ENCODE measurements around the gene MAP3K13. TPM values are rescaled to one million over a fixed set of nuclear protein-coding genes. Genes with fewer than 3 reads are reported as not detected.

The MAP3K13 gene
- total and polyA plus RNA-seq, 9 donors = 14.5 to 40.5 (median 28.0) TPM

- no peaks in the 10 kb centered on the region for H3K36me3 ChIP-seq
- H3K27me3 ChIP-seq = no peaks in the 10 kb centered on the region
- no peaks in the 10 kb centered on the region for H3K9me3 ChIP-seq
- intact Hi-C loops (cut with DNase I) = no loop called here
- WGBS, 3 donors = 87 to 93% (median 87%) methylated on average over 6 of the region's 6 CpGs
- H3K4me3 ChIP-seq = no peak overlapping the region
- DNase-seq = no peak
- no peak overlapping the region for H3K27ac ChIP-seq
- TF ChIP-seq POLR2A (IDR thresholded peaks at IDR 0.05) (no peak), CTCF (IDR thresholded peaks at IDR 0.05) (no peak), EP300 (IDR thresholded peaks at IDR 0.05) (no peak)
- H3K4me1 ChIP-seq (ENCODE audit: insufficient read depth) = no peaks in the 10 kb centered on the region
These were observed 12.1 kb upstream of the MAP3K13 start for GRCh38 chr3:185350841-185351240.

- H3K27me3 ChIP-seq = no peaks in the 10 kb centered on the region
- no peak overlapping the region for H3K4me3 ChIP-seq
- no peaks in the 10 kb centered on the region for H3K36me3 ChIP-seq
- H3K9me3 ChIP-seq = no peaks in the 10 kb centered on the region
- no peaks in the 10 kb centered on the region for H3K4me1 ChIP-seq (ENCODE audit: insufficient read depth)
- H3K27ac ChIP-seq = no peak overlapping the region
- TF ChIP-seq POLR2A (IDR thresholded peaks at IDR 0.05) (no peak), CTCF (IDR thresholded peaks at IDR 0.05) (no peak), EP300 (IDR thresholded peaks at IDR 0.05) (no peak)
- DNase-seq = no peak
- 81 to 93% (median 84%) methylated on average over 2 of the region's 2 CpGs for WGBS, 3 donors
- intact Hi-C loops (cut with DNase I) = no loop called here
These were observed 11.5 kb upstream of the MAP3K13 start for GRCh38 chr3:185351396-185351795.

- 90 to 96% (median 92%) methylated on average over 5 of the region's 5 CpGs for WGBS, 3 donors
- intact Hi-C loops (cut with DNase I) = no loop called here
- Histone ChIP-seq H3K4me1 (ENCODE audit: insufficient read depth) (no peaks in the 10 kb centered on the region), H3K36me3 (no peaks in the 10 kb centered on the region), H3K27ac (no peak overlapping the region), H3K9me3 (no peaks in the 10 kb centered on the region), H3K4me3 (no peak overlapping the region), H3K27me3 (no peaks in the 10 kb centered on the region)
- TF ChIP-seq POLR2A (IDR thresholded peaks at IDR 0.05) (no peak), CTCF (IDR thresholded peaks at IDR 0.05) (no peak), EP300 (IDR thresholded peaks at IDR 0.05) (no peak)
- no peak for DNase-seq
These were observed 9.7 kb upstream of the MAP3K13 start for GRCh38 chr3:185353225-185353624.

- intact Hi-C loops (cut with DNase I) = no loop called here
- peak in 4 of 5 donors; percentile 13 to 40 (median 22) for DNase-seq
- no peaks in the 10 kb centered on the region for H3K36me3 ChIP-seq
- H3K4me1 ChIP-seq (ENCODE audit: insufficient read depth) = no peaks in the 10 kb centered on the region
- TF ChIP-seq CTCF (IDR thresholded peaks at IDR 0.05) (no peak), EP300 (IDR thresholded peaks at IDR 0.05) (no peak), POLR2A (IDR thresholded peaks at IDR 0.05) (no peak)
- H3K4me3 ChIP-seq = no peak overlapping the region
- 52 to 63% (median 60%) methylated on average over 13 of the region's 13 CpGs for WGBS, 3 donors
- H3K27me3 ChIP-seq = no peaks in the 10 kb centered on the region
- no peak overlapping the region for H3K27ac ChIP-seq
- no peaks in the 10 kb centered on the region for H3K9me3 ChIP-seq
These were observed 8.9 kb upstream of the MAP3K13 start for GRCh38 chr3:185353823-185354614.

Measured in ovary (tissue), 9 donors.